PC-3 (cell line): ENCODE measurements around the gene TTC7B. TPM values are rescaled to one million over a fixed set of nuclear protein-coding genes. Genes with fewer than 3 reads are reported as not detected.

Experiments used
- ATAC-seq: fragments of 200-7000 bp; cut with Tn5 transposase; 2 replicates; pipeline ENCODE4 v1.9.1; 2020; ENCODE audit warnings: mild to moderate bottlenecking, moderate library complexity
- BruUV-seq: library from RNA; stranded (reverse); fragments of 400-500 nt; replicated peaks from 2 replicates; lab custom pipeline; 2021; lab: Mats Ljungman, UMichigan
- CTCF ChIA-PET: fragments of 300-600 bp; sonication (Branson Sonifier 250); formaldehyde crosslinking; loops from one replicate; lab custom pipeline; 2022; ENCODE audit warnings: antibody characterized with exemption; lab: Charles Lee
- POLR2A ChIA-PET: fragments of 300-600 bp; sonication (Branson Sonifier 250); formaldehyde crosslinking; loops from one replicate; lab custom pipeline; 2022; ENCODE audit warnings: antibody characterized with exemption; ENCODE audit not compliant: unreplicated experiment; lab: Charles Lee
- DNase-seq: peaks from one replicate; pipeline ENCODE4 v3.0.0-alpha.2; 2015
- H2AFZ ChIP-seq: fragments of 300-600 bp; sonication (generic); 2 replicates; pipeline ENCODE4 v1.6.0; 2016; ENCODE audit warnings: antibody characterized with exemption, low read length
- H3F3A ChIP-seq: fragments of 300-600 bp; sonication (generic); one replicate; pipeline ENCODE4 v1.6.0; 2017; ENCODE audit warnings: antibody characterized with exemption, low read length, control low read depth, mild to moderate bottlenecking; ENCODE audit not compliant: unreplicated experiment
- H3K27ac ChIP-seq: fragments of 300-600 bp; sonication (generic); 2 replicates; pipeline ENCODE4 v1.5.1; 2016; ENCODE audit warnings: mild to moderate bottlenecking, low read length
- H3K27me3 ChIP-seq: fragments of 300-600 bp; sonication (generic); 2 replicates; pipeline ENCODE4 v1.6.1; 2016; ENCODE audit warnings: low read length, mixed read lengths
- H3K36me3 ChIP-seq: fragments of 300-600 bp; sonication (generic); 2 replicates; pipeline ENCODE4 v1.6.1; 2016; ENCODE audit warnings: low read depth, mixed run types, low read length, mixed read lengths
- H3K4me1 ChIP-seq: fragments of 300-600 bp; sonication (generic); 2 replicates; pipeline ENCODE4 v1.5.1; 2016; ENCODE audit warnings: low read length; ENCODE audit not compliant: insufficient read depth
- H3K4me2 ChIP-seq: fragments of 300-600 bp; sonication (generic); 2 replicates; pipeline ENCODE4 v1.6.0; 2016; ENCODE audit warnings: low read length
- H3K4me3 ChIP-seq: fragments of 300-600 bp; sonication (generic); 2 replicates; pipeline ENCODE4 v1.5.1; 2016; ENCODE audit warnings: mild to moderate bottlenecking, low read length, mixed read lengths
- H3K79me2 ChIP-seq: fragments of 300-600 bp; sonication (generic); 2 replicates; pipeline ENCODE4 v1.6.1; 2017; ENCODE audit warnings: low read length, mixed read lengths
- H3K9ac ChIP-seq: fragments of 300-600 bp; sonication (generic); 2 replicates; pipeline ENCODE4 v1.6.0; 2016; ENCODE audit warnings: mild to moderate bottlenecking, low read length
- H3K9me2 ChIP-seq: fragments of 300-600 bp; sonication (generic); replicated peaks from 2 replicates; pipeline ENCODE4 v1.6.1; 2016; ENCODE audit warnings: mixed run types, low read length, mixed read lengths
- H3K9me3 ChIP-seq: fragments of 300-600 bp; sonication (generic); 2 replicates; pipeline ENCODE4 v1.6.1; 2016; ENCODE audit warnings: low read length, mixed read lengths
- H4K20me1 ChIP-seq: fragments of 300-600 bp; sonication (generic); 2 replicates; pipeline ENCODE4 v1.6.1; 2016; ENCODE audit warnings: low read length, mixed read lengths
- EZH2 ChIP-seq: fragments of 300-600 bp; sonication (generic); IDR thresholded peaks from one replicate; pipeline ENCODE4 v1.6.1; 2017; ENCODE audit warnings: antibody characterized with exemption, mild to moderate bottlenecking, low read length; ENCODE audit not compliant: unreplicated experiment
- EZH2phosphoT487 ChIP-seq: fragments of 300-600 bp; sonication (generic); IDR thresholded peaks from 2 replicates; pipeline ENCODE4 v1.6.1; 2018; ENCODE audit warnings: mild to moderate bottlenecking, antibody characterized with exemption, low read length, borderline replicate concordance
- intact Hi-C: fragments of 100-400 bp; cut with micrococcal nuclease; formaldehyde crosslinking; loops from 2 replicates; pipeline ENCODE4 v1.9.0; 2023
- total RNA-seq: library from RNA; depleted of rRNA; stranded (reverse); fragments of >200 nt; gene quantifications from 2 replicates; pipeline ENCODE4 v1.2.3, GENCODE V29; 2014
- TF ChIP-seq, protein P1 (sequence below): fragments of 300-600 bp; sonication (generic); conservative IDR thresholded peaks from 2 replicates; pipeline ENCODE4 v1.5.1; 2017; ENCODE audit warnings: antibody characterized with exemption, low read depth, mild to moderate bottlenecking, low read length

Gene TTC7B
- total RNA-seq, 1 experiment from 2014 or later = 45.6 TPM

GRCh38 chr14:90660865-90661570 is 155.2 kb downstream of the TTC7B start:
- no peaks in the 10 kb centered on the region for H3K9me3 ChIP-seq
- no peak overlapping the region for H2AFZ ChIP-seq
- no peaks in the 10 kb centered on the region for H4K20me1 ChIP-seq
- no peaks in the 10 kb centered on the region for H3F3A ChIP-seq
- no peaks in the 10 kb centered on the region for H3K79me2 ChIP-seq
- peaks cover 12% of the 10 kb centered on the region; the same call in 1 of the 2 replicates for H3K4me1 ChIP-seq
- no peak for TF ChIP-seq EZH2phosphoT487
- no peak for TF ChIP-seq EZH2
- TF ChIP-seq, protein P1, sequence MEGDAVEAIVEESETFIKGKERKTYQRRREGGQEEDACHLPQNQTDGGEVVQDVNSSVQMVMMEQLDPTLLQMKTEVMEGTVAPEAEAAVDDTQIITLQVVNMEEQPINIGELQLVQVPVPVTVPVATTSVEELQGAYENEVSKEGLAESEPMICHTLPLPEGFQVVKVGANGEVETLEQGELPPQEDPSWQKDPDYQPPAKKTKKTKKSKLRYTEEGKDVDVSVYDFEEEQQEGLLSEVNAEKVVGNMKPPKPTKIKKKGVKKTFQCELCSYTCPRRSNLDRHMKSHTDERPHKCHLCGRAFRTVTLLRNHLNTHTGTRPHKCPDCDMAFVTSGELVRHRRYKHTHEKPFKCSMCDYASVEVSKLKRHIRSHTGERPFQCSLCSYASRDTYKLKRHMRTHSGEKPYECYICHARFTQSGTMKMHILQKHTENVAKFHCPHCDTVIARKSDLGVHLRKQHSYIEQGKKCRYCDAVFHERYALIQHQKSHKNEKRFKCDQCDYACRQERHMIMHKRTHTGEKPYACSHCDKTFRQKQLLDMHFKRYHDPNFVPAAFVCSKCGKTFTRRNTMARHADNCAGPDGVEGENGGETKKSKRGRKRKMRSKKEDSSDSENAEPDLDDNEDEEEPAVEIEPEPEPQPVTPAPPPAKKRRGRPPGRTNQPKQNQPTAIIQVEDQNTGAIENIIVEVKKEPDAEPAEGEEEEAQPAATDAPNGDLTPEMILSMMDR = no peak
- no peak for ATAC-seq
- POLR2A ChIA-PET = no interaction called here
- H3K9ac ChIP-seq = no peak overlapping the region
- H3K36me3 ChIP-seq = no peaks in the 10 kb centered on the region
- H3K4me2 ChIP-seq = no peak overlapping the region
- intact Hi-C loops = no loop called here
- no peak overlapping the region for H3K27ac ChIP-seq
- BruUV-seq = no TSS peak
- no peaks in the 10 kb centered on the region for H3K9me2 ChIP-seq
- CTCF ChIA-PET = no interaction called here
- no peaks in the 10 kb centered on the region for H3K27me3 ChIP-seq
- DNase-seq = no peak
- no peak overlapping the region for H3K4me3 ChIP-seq

DNA sequence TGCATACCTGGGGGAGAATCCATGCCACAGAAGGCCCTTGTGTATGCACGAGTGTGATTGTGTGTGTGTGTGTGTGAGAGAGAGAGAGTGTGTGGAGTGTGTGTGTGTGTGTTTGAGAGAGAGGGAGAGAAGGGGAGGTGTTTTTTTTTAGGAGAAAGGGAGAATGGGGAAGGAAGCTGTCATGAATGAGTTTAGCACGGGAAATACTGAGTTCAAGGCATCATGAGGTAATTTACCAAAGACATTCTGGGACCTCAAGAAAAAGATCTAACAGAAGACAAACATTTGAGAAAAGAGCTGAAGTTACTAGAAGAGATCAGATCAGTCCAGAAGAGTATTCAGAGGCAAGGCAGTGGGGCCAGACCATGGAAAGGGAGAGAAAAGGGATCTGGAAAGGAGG is 157.1 kb downstream of the TTC7B start:
- TF ChIP-seq EZH2 (no peak), EZH2phosphoT487 (no peak)
- TF ChIP-seq, protein P1 = no peak
- no TSS peak for BruUV-seq
- no peak overlapping the region for H3K4me3 ChIP-seq
- no peak for ATAC-seq
- no peak for DNase-seq
- POLR2A ChIA-PET = no interaction called here
- H3K4me1 ChIP-seq = peaks cover 20% of the 10 kb centered on the region; the same call in 1 of the 2 replicates
- intact Hi-C loops = no loop called here
- H3K27ac ChIP-seq = no peak overlapping the region
- no peaks in the 10 kb centered on the region for H3F3A ChIP-seq
- no peaks in the 10 kb centered on the region for H3K79me2 ChIP-seq
- no peak overlapping the region for H2AFZ ChIP-seq
- H3K9ac ChIP-seq = no peak overlapping the region
- H4K20me1 ChIP-seq = no peaks in the 10 kb centered on the region
- no peaks in the 10 kb centered on the region for H3K27me3 ChIP-seq
- no peaks in the 10 kb centered on the region for H3K9me3 ChIP-seq
- H3K36me3 ChIP-seq = no peaks in the 10 kb centered on the region
- CTCF ChIA-PET = no interaction called here
- no peaks in the 10 kb centered on the region for H3K9me2 ChIP-seq
- H3K4me2 ChIP-seq = no peak overlapping the region

DNA sequence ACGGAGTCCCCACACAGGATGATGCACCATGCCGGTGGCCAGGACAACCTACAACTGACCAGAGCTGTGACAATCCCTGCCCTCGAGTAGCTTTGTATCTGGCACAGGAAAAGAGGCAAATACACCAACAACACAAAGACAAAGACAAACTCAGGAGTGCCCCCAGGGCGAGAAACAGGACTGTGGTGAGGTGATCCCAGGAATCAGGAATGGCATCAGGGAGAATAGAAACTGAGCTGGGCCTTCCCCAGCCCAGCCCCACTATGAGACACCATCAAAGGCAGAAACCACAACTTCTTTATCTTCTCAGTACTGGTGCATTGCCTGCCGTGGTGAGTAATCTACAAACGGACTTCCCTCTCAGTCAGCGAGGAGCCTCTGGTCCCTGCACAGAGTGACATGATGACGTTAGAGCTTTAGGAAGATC is 157.7 kb downstream of the TTC7B start:
- Histone ChIP-seq H4K20me1 (no peaks in the 10 kb centered on the region), H3K36me3 (no peaks in the 10 kb centered on the region), H3K4me3 (no peak overlapping the region), H3K79me2 (no peaks in the 10 kb centered on the region), H3K27me3 (no peaks in the 10 kb centered on the region), H3K9me3 (no peaks in the 10 kb centered on the region), H3F3A (no peaks in the 10 kb centered on the region), H3K4me2 (no peak overlapping the region), H3K9ac (no peak overlapping the region), H2AFZ (no peak overlapping the region), H3K9me2 (no peaks in the 10 kb centered on the region), H3K27ac (peak overlapping the region; percentile 15), H3K4me1 (peaks cover 20% of the 10 kb centered on the region; the same call in 1 of the 2 replicates)
- no TSS peak for BruUV-seq
- DNase-seq = peak; percentile 75
- peak; percentile 85 for ATAC-seq
- TF ChIP-seq EZH2 (no peak), EZH2phosphoT487 (no peak)
- TF ChIP-seq, protein P1 = no peak
- ChIA-PET CTCF (no interaction called here), POLR2A (no interaction called here)
- intact Hi-C loops = no loop called here
